ENCODE results near the gene MESP2.

GRCh38 chr15:89754361-89755154 lies 21.6 kb upstream of the MESP2 start:
- no peak for TF ChIP-seq POLR2A (IDR thresholded peaks at IDR 0.05)
- TF ChIP-seq, protein P1, sequence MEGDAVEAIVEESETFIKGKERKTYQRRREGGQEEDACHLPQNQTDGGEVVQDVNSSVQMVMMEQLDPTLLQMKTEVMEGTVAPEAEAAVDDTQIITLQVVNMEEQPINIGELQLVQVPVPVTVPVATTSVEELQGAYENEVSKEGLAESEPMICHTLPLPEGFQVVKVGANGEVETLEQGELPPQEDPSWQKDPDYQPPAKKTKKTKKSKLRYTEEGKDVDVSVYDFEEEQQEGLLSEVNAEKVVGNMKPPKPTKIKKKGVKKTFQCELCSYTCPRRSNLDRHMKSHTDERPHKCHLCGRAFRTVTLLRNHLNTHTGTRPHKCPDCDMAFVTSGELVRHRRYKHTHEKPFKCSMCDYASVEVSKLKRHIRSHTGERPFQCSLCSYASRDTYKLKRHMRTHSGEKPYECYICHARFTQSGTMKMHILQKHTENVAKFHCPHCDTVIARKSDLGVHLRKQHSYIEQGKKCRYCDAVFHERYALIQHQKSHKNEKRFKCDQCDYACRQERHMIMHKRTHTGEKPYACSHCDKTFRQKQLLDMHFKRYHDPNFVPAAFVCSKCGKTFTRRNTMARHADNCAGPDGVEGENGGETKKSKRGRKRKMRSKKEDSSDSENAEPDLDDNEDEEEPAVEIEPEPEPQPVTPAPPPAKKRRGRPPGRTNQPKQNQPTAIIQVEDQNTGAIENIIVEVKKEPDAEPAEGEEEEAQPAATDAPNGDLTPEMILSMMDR (IDR thresholded peaks at IDR 0.05) = no peak

Measured in esophagus squamous epithelium (tissue), 4 donors.